Endothelial cell of umbilical vein (primary cell): ENCODE measurements around the gene MUC4.
"Not testable (repeated sequence)": the region's sequence is repeated elsewhere in the genome, so short reads cannot be mapped to it uniquely, and the experiment has no call there.

Source experiments
- EZH2 ChIP-seq: IDR thresholded peaks from 2 replicates; pipeline ENCODE4 v1.6.1; 2012; ENCODE audit warnings: borderline replicate concordance, low read depth, mild to moderate bottlenecking, moderate library complexity, low read length, inconsistent platforms; ENCODE audit not compliant: severe bottlenecking
- MYC ChIP-seq: IDR thresholded peaks from one replicate; pipeline ENCODE4 v1.6.1; 2011; ENCODE audit warnings: mild to moderate bottlenecking, low read depth, low read length
- TF ChIP-seq, protein P1 (sequence below), 2 donors: IDR thresholded peaks; 1 replicate in 1 of 2; 2 replicates in 1 of 2; pipeline ENCODE4 v1.5.1; 2011; ENCODE audit warnings: low read length in 2 of 2, mild to moderate bottlenecking in 2 of 2, moderate library complexity in 2 of 2, control low read depth in 1 of 2, inconsistent platforms in 1 of 2, low read depth in 1 of 2; ENCODE audit not compliant: insufficient read depth in 1 of 2; ENCODE audit errors: extremely low read depth in 1 of 2

- TF ChIP-seq EZH2, MYC: not testable (repeated sequence)
- TF ChIP-seq, protein P1, sequence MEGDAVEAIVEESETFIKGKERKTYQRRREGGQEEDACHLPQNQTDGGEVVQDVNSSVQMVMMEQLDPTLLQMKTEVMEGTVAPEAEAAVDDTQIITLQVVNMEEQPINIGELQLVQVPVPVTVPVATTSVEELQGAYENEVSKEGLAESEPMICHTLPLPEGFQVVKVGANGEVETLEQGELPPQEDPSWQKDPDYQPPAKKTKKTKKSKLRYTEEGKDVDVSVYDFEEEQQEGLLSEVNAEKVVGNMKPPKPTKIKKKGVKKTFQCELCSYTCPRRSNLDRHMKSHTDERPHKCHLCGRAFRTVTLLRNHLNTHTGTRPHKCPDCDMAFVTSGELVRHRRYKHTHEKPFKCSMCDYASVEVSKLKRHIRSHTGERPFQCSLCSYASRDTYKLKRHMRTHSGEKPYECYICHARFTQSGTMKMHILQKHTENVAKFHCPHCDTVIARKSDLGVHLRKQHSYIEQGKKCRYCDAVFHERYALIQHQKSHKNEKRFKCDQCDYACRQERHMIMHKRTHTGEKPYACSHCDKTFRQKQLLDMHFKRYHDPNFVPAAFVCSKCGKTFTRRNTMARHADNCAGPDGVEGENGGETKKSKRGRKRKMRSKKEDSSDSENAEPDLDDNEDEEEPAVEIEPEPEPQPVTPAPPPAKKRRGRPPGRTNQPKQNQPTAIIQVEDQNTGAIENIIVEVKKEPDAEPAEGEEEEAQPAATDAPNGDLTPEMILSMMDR (IDR thresholded peaks at IDR 0.05; ENCODE audit: extremely low read depth in 1 of 2, insufficient read depth in 1 of 2, low read depth in 1 of 2, low read length in 2 of 2), result not testable (repeated sequence)
Observed at GRCh38 chr3:195712535-195712910, 99.2 kb downstream of the MUC4 start.
